Epithelial cell of proximal tubule (primary cell): ENCODE results near the gene DYSF. TPM values are rescaled to one million over a fixed set of nuclear protein-coding genes. Genes with fewer than 3 reads are reported as not detected.

Experiments used
- DNase-seq: peaks from one replicate; pipeline ENCODE4 v3.0.0-alpha.2; 2011; ENCODE audit warnings: low read depth
- H3K4me3 ChIP-seq: 2 replicates; pipeline ENCODE4 v1.5.1; 2011; ENCODE audit warnings: low read depth, mild to moderate bottlenecking, low read length
- CTCF ChIP-seq: conservative IDR thresholded peaks from 2 replicates; pipeline ENCODE4 v1.5.1; 2012; ENCODE audit warnings: low read depth, mild to moderate bottlenecking, low read length
- total RNA-seq: library from RNA; depleted of rRNA; stranded (reverse); fragments of >200 nt; gene quantifications from 2 replicates; pipeline ENCODE4 v1.2.3, GENCODE V29; 2015

The DYSF gene
- total RNA-seq, 1 donor from 2014 or later = 6.3 TPM

- no peak for DNase-seq
- H3K4me3 ChIP-seq = no peak overlapping the region
- TF ChIP-seq CTCF = no peak
Observed at GRCh38 chr2:71577209-71577608, 123.8 kb downstream of the DYSF start.

- no peak for TF ChIP-seq CTCF
- H3K4me3 ChIP-seq = no peak overlapping the region
- DNase-seq = no peak
Observed at GRCh38 chr2:71578767-71579342, 125.5 kb downstream of the DYSF start.

GRCh38 chr2:71581026-71581425 lies 127.7 kb downstream of the DYSF start:
- no peak overlapping the region for H3K4me3 ChIP-seq
- DNase-seq = no peak
- no peak for TF ChIP-seq CTCF

- no peak for DNase-seq
- no peak overlapping the region for H3K4me3 ChIP-seq
- no peak for TF ChIP-seq CTCF
Observed at GRCh38 chr2:71583876-71584275, 130.5 kb downstream of the DYSF start.

GRCh38 chr2:71586471-71586870 lies 133.1 kb downstream of the DYSF start:
- no peak overlapping the region for H3K4me3 ChIP-seq

GRCh38 chr2:71587509-71588073 lies 134.2 kb downstream of the DYSF start:
- H3K4me3 ChIP-seq = no peak overlapping the region
- no peak for DNase-seq
- no peak for TF ChIP-seq CTCF

More at GRCh38 chr2:71586471-71586870, 133.1 kb downstream of the DYSF start:
- no peak for DNase-seq
- no peak for TF ChIP-seq CTCF
